Mesenchymal stem cell (in vitro differentiated cells and primary cell): Measurements from ENCODE around the gene AKT2.
A peak's percentile ranks its signal among the peaks of the same experiment; 100 is the strongest.

Experiments used
- DNase-seq: peaks from one replicate; pipeline ENCODE4 v3.0.0-alpha.2; 2013
- H2AFZ ChIP-seq: one replicate; pipeline ENCODE4 v1.6.1; 2013; ENCODE audit warnings: low read depth, mild to moderate bottlenecking, control low read depth, inconsistent platforms, low read length, moderate library complexity
- H2AK5ac ChIP-seq: 2 replicates; pipeline ENCODE4 v1.6.1; 2013; ENCODE audit warnings: low read length, moderate library complexity, mild to moderate bottlenecking, inconsistent platforms; ENCODE audit not compliant: severe bottlenecking
- H2BK120ac ChIP-seq: one replicate; pipeline ENCODE4 v1.6.1; 2013; ENCODE audit warnings: low read depth, mild to moderate bottlenecking, inconsistent platforms, low read length, moderate library complexity
- H2BK12ac ChIP-seq, 2 experiments: one replicate each; pipeline ENCODE4 v1.6.1; 2013; ENCODE audit warnings: inconsistent platforms in 2 of 2, low read length in 2 of 2, mild to moderate bottlenecking in 2 of 2, moderate library complexity in 2 of 2, control low read depth in 1 of 2
- H2BK15ac ChIP-seq: one replicate; pipeline ENCODE4 v1.6.1; 2013; ENCODE audit warnings: mild to moderate bottlenecking, low read depth, inconsistent platforms; ENCODE audit not compliant: poor library complexity, severe bottlenecking
- H2BK5ac ChIP-seq: 2 replicates; pipeline ENCODE4 v1.6.1; 2013; ENCODE audit warnings: low read depth, mild to moderate bottlenecking, low read length, control low read depth, inconsistent platforms; ENCODE audit not compliant: poor library complexity, severe bottlenecking
- H3K14ac ChIP-seq, 2 experiments: one replicate each; pipeline ENCODE4 v1.6.1; 2013; ENCODE audit warnings: inconsistent platforms in 2 of 2, low read length in 2 of 2, control low read depth in 1 of 2, mild to moderate bottlenecking in 1 of 2, moderate library complexity in 1 of 2
- H3K18ac ChIP-seq, 2 experiments: one replicate each; pipeline ENCODE4 v1.6.1; 2013; ENCODE audit warnings: inconsistent platforms in 2 of 2, low read length in 2 of 2, control low read depth in 1 of 2, low read depth in 1 of 2, mild to moderate bottlenecking in 1 of 2
- H3K23ac ChIP-seq, 2 experiments: one replicate each; pipeline ENCODE4 v1.6.1; 2013; ENCODE audit warnings: inconsistent platforms in 2 of 2, low read length in 2 of 2, mild to moderate bottlenecking in 2 of 2, moderate library complexity in 2 of 2, control low read depth in 1 of 2
- H3K27ac ChIP-seq: 2 replicates; pipeline ENCODE4 v1.5.1; 2013; ENCODE audit warnings: mild to moderate bottlenecking, moderate library complexity, low read length, control low read depth, inconsistent platforms; ENCODE audit not compliant: poor library complexity, severe bottlenecking
- H3K27me3 ChIP-seq, 2 experiments: 2 replicates each; pipeline versions ENCODE4 v1.6.1 to v1.7.0; 2013; ENCODE audit warnings: low read length in 2 of 2, mild to moderate bottlenecking in 2 of 2, moderate library complexity in 2 of 2, control low read depth in 1 of 2, inconsistent platforms in 1 of 2; ENCODE audit not compliant: control insufficient read depth in 1 of 2, insufficient read depth in 1 of 2
- H3K36me3 ChIP-seq, 2 experiments: 2 replicates each; pipeline versions ENCODE4 v1.6.1 to v1.7.0; 2013; ENCODE audit warnings: low read length in 2 of 2, control low read depth in 1 of 2, inconsistent platforms in 1 of 2, low read depth in 1 of 2, mild to moderate bottlenecking in 1 of 2; ENCODE audit not compliant: insufficient read depth in 2 of 2, control insufficient read depth in 1 of 2
- H3K4ac ChIP-seq, 2 experiments: one replicate each; pipeline ENCODE4 v1.6.1; 2013; ENCODE audit warnings: inconsistent platforms in 2 of 2, low read length in 2 of 2, mild to moderate bottlenecking in 2 of 2, moderate library complexity in 2 of 2, control low read depth in 1 of 2, low read depth in 1 of 2
- H3K4me1 ChIP-seq: 2 replicates; pipeline ENCODE4 v1.6.1; 2013; ENCODE audit warnings: low read depth, low read length, control low read depth; ENCODE audit not compliant: control insufficient read depth, insufficient read depth
- H3K4me2 ChIP-seq: 2 replicates; pipeline ENCODE4 v1.6.1; 2013; ENCODE audit warnings: low read length, mild to moderate bottlenecking, inconsistent platforms; ENCODE audit not compliant: poor library complexity, severe bottlenecking
- H3K4me3 ChIP-seq, 2 experiments: 2 replicates each; pipeline versions ENCODE4 v1.5.1 to v1.7.0; 2013; ENCODE audit warnings: low read length in 2 of 2, mild to moderate bottlenecking in 2 of 2, control low read depth in 1 of 2, low read depth in 1 of 2; ENCODE audit not compliant: insufficient read depth in 1 of 2
- H3K79me1 ChIP-seq: replicated peaks from 2 replicates; pipeline ENCODE4 v1.6.1; 2013; ENCODE audit warnings: mild to moderate bottlenecking, control low read depth, low read length, inconsistent platforms; ENCODE audit not compliant: poor library complexity, severe bottlenecking
- H3K9ac ChIP-seq: 2 replicates; pipeline ENCODE4 v1.7.0; 2013; ENCODE audit warnings: mild to moderate bottlenecking, low read length, moderate library complexity
- H3K9me3 ChIP-seq: 2 replicates; pipeline ENCODE4 v1.7.0; 2013; ENCODE audit warnings: mild to moderate bottlenecking, low read length; ENCODE audit not compliant: control insufficient read depth
- H4K8ac ChIP-seq: one replicate; pipeline ENCODE4 v1.6.1; 2013; ENCODE audit warnings: inconsistent platforms, mild to moderate bottlenecking, low read length, moderate library complexity
- H4K91ac ChIP-seq: one replicate; pipeline ENCODE4 v1.6.1; 2013; ENCODE audit warnings: mild to moderate bottlenecking, low read length, inconsistent platforms
- WGBS: methylation state at CpG from one replicate; pipeline ENCODE4 v1.1.7; 2013; ENCODE audit warnings: mixed read lengths; 5-methylcytosine and 5-hydroxymethylcytosine counted together

Gene AKT2

DNA sequence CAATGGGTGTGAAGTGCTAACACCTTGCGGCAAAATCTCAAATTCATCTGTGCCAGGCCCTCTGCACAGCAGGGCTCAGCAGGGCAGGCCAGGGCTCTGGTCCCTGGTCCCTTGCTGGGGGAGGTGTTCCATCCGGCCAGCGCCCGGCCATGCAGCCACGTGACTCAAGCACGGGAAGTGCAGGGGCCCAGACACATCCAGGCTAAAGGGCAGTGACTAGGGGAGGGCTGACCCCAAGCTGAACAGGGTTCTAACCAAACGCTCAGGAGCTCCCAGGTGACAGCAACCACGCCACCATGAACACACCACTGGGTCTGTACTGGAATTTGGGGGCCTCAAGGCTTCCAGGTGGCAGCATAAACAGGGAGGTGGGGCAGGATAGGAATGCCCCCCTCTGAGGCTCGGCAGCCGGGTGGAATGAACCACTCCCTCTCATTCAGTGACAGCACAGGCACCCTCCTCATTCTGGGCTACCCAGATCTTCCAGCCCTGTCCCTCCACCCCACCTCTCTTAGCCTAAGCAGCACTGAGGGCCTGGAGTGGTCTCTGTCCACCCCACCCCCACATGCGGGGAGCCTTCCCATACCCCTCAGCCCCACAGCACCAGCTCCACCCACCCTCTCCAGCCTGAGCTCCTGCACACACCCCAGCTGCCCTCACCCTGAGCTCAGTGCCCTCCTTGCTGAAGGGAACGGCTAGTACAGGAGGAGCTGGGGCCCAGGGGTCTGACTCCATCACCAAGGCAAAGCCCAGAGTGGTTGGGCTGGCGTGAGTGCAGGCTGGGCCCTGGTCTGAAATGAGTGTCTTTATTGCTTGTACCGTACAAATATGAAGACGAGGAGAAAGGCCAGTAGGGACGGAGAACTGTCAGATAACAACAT is 53.4 kb downstream of the AKT2 start:
- no peaks in the 10 kb centered on the region for H3K27me3 ChIP-seq
- peak overlapping the region; percentile 93 for H4K8ac ChIP-seq
- H3K14ac ChIP-seq, result peak overlapping the region in 1 of 2 experiments; percentile 82
- peak overlapping the region in 1 of 2 experiments; percentile 82 for H2BK12ac ChIP-seq
- WGBS, result 13% methylated on average over 12 of the region's 16 CpGs
- H3K4me1 ChIP-seq, result peaks cover 19% of the 10 kb centered on the region
- no peak overlapping the region for H2BK5ac ChIP-seq
- H3K4me2 ChIP-seq, result peak overlapping the region; percentile 47
- H3K36me3 ChIP-seq, result peaks cover 32 to 44% of the 10 kb centered on the region in 2 experiments
- no peak overlapping the region for H3K9ac ChIP-seq
- DNase-seq, result peak; percentile 26
- H3K9me3 ChIP-seq, result no peaks in the 10 kb centered on the region
- H3K4ac ChIP-seq, result peak overlapping the region; percentile 73 to 75
- peak overlapping the region; percentile 59 to 82 for H3K18ac ChIP-seq
- peak overlapping the region; percentile 14 for H2AK5ac ChIP-seq
- H4K91ac ChIP-seq, result peak overlapping the region; percentile 92
- H3K4me3 ChIP-seq, result no peak overlapping the region
- H3K27ac ChIP-seq, result peak overlapping the region; percentile 56
- peak overlapping the region; percentile 30 for H2BK15ac ChIP-seq
- H3K79me1 ChIP-seq, result peaks cover 6% of the 10 kb centered on the region
- H2BK120ac ChIP-seq, result peak overlapping the region; percentile 86
- H2AFZ ChIP-seq, result no peak overlapping the region
- peak overlapping the region in 1 of 2 experiments; percentile 6 for H3K23ac ChIP-seq

DNA sequence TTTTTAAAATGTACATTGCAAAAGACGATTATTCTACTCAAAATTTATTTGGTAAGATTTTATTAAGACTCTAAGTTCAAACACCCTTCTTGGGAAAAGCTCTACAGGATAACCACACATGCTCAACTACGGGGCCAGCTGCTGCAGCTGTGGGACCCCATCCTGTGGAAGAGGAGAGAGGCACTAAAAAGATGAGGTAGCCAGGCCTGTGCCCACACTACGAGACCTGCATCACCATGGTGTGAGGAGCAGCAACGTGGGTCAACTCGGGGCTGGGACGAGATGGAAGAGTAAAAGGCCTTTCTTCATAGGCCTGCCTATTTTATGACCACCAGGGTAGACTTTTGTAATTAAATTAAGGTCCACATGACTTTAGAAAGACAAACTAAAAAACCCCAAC is 54.1 kb downstream of the AKT2 start:
- Histone ChIP-seq H4K8ac (peak overlapping the region; percentile 92), H2BK120ac (peak overlapping the region; percentile 36), H3K4me2 (no peak overlapping the region), H3K9me3 (no peaks in the 10 kb centered on the region), H3K14ac (no peak overlapping the region), H3K27ac (no peak overlapping the region), H4K91ac (peak overlapping the region; percentile 93), H3K4ac (peak overlapping the region in 1 of 2 experiments; percentile 78), H3K27me3 (no peaks in the 10 kb centered on the region), H3K9ac (no peak overlapping the region), H2AK5ac (peak overlapping the region; percentile 87), H3K23ac (no peak overlapping the region), H3K4me1 (peaks cover 23% of the 10 kb centered on the region), H2BK12ac (peak overlapping the region; percentile 70 to 91), H3K79me1 (peaks cover 6% of the 10 kb centered on the region), H3K36me3 (peaks cover 25 to 37% of the 10 kb centered on the region in 2 experiments), H2AFZ (peak overlapping the region; percentile 29), H2BK15ac (peak overlapping the region; percentile 61), H3K4me3 (no peak overlapping the region), H2BK5ac (no peak overlapping the region), H3K18ac (peak overlapping the region; percentile 80 to 86)
- 93% methylated on average over 3 of the region's 6 CpGs for WGBS
- no peak for DNase-seq

DNA sequence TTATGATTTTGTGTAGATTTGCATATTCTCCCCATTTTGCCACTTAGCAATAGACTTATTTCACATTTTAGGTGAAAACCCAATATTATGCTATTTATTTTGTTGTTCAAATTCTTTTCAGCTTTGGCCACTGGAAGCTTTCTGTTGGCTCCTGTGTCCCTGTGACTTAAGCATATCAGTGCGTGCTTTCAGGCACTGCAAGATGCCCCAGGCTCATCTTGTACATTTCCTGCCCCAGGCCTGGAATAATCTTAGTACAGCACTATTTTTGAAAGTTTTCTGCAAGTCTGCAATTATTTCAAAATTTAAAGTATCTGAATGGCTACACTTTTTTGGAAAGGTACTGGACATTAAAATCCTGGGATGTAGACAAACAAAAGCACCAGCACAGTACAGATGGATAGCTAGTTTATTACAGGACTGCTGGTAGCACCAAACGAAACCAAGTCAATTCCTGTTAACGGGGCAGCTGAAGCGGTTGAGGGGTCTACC is 55.2 kb downstream of the AKT2 start:
- Histone ChIP-seq H3K4me2 (no peak overlapping the region), H3K36me3 (peaks cover 14 to 26% of the 10 kb centered on the region in 2 experiments), H3K27ac (no peak overlapping the region), H3K4me1 (peaks cover 27% of the 10 kb centered on the region), H3K27me3 (no peaks in the 10 kb centered on the region), H3K4ac (no peak overlapping the region), H4K91ac (no peak overlapping the region), H4K8ac (no peak overlapping the region), H3K9me3 (no peaks in the 10 kb centered on the region), H2BK15ac (peak overlapping the region; percentile 26), H2AFZ (no peak overlapping the region), H2BK120ac (no peak overlapping the region), H3K23ac (no peak overlapping the region), H2AK5ac (no peak overlapping the region), H2BK5ac (no peak overlapping the region), H3K4me3 (no peak overlapping the region), H3K14ac (no peak overlapping the region), H2BK12ac (no peak overlapping the region), H3K18ac (no peak overlapping the region), H3K9ac (peak overlapping the region; percentile 37), H3K79me1 (peaks cover 6% of the 10 kb centered on the region)
- no peak for DNase-seq
- WGBS, result 93% methylated on average over 4 of the region's 4 CpGs

DNA sequence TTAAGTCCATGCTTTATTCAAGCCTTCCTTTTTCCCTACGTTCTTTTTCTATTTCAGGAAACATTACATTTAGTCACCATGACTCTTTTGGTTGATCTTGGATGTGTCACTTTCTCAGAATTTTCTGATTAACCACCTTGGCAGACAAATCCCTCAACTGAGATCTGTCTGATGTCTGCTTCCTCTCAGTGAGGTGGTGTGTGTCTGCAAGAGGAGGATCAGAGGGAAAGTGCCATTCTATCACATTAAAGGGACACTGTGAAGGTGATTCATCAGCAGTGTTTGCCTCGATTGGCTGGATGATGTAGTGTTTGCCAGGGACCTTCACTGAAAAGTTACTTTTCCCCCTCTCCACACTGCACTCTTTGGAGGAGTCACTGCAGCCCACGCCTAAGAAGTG is 55.7 kb downstream of the AKT2 start:
- Histone ChIP-seq H3K27ac (no peak overlapping the region), H2BK12ac (no peak overlapping the region), H3K27me3 (no peaks in the 10 kb centered on the region), H2BK120ac (no peak overlapping the region), H2BK15ac (no peak overlapping the region), H3K4me2 (no peak overlapping the region), H3K79me1 (peaks cover 6% of the 10 kb centered on the region), H3K4me3 (no peak overlapping the region), H3K14ac (peak overlapping the region in 1 of 2 experiments; percentile 72), H4K91ac (no peak overlapping the region), H2BK5ac (no peak overlapping the region), H2AFZ (no peak overlapping the region), H3K9ac (peak overlapping the region; percentile 40), H3K9me3 (no peaks in the 10 kb centered on the region), H3K36me3 (peaks cover 9 to 21% of the 10 kb centered on the region in 2 experiments), H3K18ac (no peak overlapping the region), H4K8ac (no peak overlapping the region), H3K4ac (no peak overlapping the region), H2AK5ac (no peak overlapping the region), H3K4me1 (peaks cover 27% of the 10 kb centered on the region), H3K23ac (no peak overlapping the region)
- peak; percentile 17 for DNase-seq
- WGBS, result 56% methylated on average over 2 of the region's 3 CpGs
